ENCODE data around the gene MAP2K6. TPM values are rescaled to one million over a fixed set of nuclear protein-coding genes. Genes with fewer than 3 reads are reported as not detected.

MAP2K6 gene
- total and polyA plus RNA-seq, 2 of the 8 experiments (the other 6 are each of a cell fraction or from before 2014, with no cell fraction given), result 11.0 to 44.1 TPM

DNA sequence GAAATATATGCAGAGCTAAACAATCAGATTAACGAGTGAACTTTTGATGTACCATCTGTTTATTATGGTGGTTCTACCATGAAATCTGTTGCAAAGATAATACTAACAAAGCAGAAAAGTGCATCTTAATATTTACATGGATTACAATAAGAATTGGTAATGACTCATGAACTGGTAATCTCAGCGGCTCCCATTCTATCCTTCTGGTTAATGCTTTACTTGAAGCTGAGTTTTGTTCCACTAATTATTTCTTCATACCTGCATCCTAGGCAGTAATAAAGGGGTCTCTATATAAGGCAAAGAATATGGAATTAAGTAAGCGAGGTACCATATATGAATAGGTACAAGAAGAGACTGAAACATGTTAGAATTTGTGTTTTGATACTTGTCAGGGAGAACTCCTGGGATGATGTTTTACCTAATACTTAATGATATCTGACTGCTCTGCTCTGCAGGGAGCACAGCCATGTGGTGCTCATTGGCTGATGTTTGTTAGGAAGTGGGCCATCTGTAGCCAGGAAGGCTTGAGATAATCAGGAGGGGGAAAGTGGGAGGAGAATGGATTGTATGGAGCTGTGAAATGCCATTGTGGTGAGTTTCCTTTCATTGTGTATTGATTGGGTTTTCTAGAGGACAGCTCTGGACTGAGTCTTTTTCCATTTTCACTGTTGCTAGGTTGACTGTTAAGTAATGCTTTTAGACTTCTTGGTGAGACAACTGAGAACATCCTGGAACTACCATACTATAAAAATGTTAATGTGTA is 52.6 kb downstream of the MAP2K6 start (continued):
- TF ChIP-seq CBX5 (IDR thresholded peaks at IDR 0.05; ENCODE audit: low read depth, low read length), result no peak
- TF ChIP-seq TAF7 (optimal IDR thresholded peaks at IDR 0.05; ENCODE audit: borderline replicate concordance, low read depth, low read length), result no peak

Data from H1 (cell line).